NCI-H774 (cell line): Measurements from ENCODE around the gene TBC1D4.
"Not testable (repeated sequence)": the region's sequence is repeated elsewhere in the genome, so short reads cannot be mapped to it uniquely, and the experiment has no call there.

Experiments used
- DNase-seq: peaks from one replicate; lab custom pipeline; 2025; lab: John Stamatoyannopoulos, UW

TBC1D4 gene

DNA sequence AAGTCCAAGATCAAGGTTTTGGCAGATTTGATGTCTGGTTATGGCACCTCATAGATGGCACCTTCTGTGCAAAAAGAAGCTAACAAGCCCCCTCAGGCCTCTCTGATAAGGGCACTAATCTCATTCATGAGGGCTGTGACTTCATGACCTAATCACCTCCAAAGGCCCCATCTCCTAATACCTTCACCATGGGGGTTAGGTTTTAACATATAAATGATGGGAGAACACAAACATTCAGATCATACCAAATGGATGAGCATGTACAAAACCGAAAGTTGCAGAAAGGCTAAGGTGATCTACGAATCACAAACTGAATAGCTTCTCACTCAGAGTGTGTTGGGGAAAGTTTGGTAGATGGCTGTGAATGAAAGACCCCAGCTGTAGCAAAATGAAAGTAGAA is 217.4 kb downstream of the TBC1D4 start:
- no peak for DNase-seq

DNA sequence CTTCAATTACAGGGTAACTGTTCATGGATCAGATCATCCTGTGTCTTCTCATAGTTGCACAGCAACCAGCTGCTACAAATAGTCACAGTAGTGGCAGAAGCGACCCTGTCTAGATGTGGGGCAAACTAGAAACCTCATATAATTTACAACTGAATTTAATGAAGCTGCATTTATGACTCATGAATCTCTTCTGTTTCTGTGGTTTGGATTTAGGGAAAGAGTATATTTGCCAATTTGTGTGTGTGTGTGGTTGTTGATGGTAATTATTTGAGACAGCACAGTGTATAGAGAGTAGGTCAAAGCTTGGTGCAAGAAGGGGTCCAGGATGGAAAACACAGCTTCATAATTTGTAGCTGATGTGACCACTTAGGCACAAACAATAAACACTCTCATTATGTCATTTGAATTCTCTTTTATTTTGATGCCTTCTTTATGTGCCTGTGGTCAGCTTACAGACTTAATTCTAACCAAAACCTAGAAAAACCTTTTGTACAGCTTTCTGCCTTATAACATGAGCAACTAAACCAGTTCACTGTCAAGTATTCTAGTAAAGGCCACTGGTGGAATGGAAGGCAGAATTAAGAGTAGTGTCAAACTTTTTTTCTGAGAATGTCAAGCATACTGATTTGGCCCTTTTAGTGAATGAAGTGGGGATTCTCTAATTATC is 218.1 kb downstream of the TBC1D4 start:
- DNase-seq: no peak

DNA sequence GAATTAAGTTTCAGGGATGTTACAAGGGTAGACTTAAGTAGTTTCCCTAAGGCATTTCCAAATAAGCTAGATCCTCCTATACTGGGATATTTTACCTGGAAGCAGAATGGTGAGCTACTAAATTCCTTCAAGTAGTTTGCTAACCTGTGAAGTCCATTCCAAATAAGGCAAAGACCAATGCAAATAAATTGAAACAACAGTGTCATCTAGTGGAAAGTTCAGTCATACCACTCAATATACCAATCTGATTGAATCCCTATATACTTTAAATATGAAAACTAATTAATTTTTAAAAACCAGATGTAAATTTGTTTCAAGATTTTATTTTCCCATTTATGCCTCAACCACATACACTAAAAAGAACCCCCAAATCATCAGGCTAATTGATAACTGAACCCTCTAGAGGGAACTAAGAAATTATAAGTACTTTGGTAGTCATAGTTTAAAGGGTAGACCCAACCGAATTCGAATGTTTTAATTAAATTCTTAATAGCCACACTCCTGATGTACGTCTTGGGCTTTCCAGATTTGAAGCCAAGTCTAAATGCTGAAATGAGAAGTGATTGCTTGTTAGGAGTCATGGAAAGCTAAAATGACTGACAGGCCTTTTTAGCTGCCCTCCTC is 223.7 kb downstream of the TBC1D4 start:
- DNase-seq: no peak

DNA sequence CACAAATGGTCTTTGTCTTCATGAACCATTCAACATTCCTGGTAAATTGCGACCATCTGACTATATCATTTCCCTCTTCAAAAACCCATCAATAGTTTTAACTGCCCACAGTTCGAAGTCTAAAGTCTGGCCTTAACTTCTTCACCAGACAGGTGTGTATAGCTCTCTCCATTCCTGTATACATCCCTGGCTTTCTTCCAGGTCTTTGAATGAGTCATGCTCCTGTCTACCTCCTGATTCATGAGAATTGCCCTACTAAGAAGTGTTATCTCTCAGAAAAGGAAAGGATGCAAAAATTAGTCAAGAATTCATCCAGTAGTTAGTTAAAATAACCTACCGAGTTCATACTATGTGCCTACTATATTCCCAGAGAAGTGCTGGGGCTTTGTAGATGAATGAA is 225.0 kb downstream of the TBC1D4 start:
- DNase-seq: no peak

DNA sequence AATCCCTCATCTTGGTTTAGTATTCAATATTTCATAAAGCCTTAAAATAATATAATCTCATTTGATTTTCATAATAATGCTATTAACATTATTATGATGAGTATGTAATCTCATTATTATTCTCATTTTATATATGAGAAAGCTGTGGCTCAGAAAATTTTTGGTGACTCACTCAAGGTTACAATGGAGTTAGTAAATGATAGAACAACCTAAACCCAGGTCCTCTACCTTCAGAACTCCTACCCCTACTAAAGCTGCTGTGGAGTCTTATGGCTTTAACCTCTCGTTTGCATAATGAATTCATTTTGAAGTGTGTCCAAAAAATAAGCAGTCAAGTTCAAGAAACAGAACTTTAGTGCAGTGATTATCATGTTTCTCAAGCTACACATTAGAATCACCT is 226.3 kb downstream of the TBC1D4 start:
- DNase-seq: no peak

DNA sequence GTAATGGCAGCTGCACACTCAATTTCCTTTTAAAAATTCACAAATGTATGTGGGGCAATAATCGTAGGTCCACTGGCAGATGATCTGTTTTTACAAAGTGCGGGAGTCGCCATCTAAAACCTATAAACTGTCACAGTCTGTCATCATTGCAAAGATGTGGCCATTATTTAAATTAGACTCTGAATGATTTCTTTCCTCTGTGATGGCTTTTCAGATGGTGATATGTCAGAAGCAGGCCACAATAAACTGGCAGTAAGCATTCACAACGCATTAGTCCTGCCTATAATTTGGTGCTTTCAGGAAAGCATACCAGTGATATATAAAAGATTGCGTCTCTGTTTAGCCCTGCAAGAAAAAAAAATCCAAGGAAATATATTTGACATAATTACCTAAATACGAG is 226.8 kb downstream of the TBC1D4 start:
- no peak for DNase-seq

DNA sequence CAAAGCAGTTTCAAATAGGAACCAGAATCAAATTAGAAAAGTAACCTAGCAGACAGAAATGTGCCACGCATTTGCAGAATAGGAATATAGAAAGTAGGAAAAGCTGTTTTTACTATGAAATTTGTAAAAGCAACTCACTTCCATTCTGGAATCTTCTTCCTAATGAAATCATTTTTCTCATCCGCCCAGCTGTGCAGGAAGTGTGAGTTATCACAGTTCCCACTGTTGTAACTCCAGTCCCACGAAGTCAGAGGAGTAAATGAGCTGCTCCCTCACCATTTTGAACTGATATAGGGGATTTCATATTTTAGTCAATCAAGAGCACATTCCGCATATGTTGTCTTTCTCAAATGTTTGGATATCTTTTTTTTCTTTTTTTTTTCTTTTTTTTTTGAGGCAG is 230.8 kb downstream of the TBC1D4 start:
- DNase-seq: no peak

DNA sequence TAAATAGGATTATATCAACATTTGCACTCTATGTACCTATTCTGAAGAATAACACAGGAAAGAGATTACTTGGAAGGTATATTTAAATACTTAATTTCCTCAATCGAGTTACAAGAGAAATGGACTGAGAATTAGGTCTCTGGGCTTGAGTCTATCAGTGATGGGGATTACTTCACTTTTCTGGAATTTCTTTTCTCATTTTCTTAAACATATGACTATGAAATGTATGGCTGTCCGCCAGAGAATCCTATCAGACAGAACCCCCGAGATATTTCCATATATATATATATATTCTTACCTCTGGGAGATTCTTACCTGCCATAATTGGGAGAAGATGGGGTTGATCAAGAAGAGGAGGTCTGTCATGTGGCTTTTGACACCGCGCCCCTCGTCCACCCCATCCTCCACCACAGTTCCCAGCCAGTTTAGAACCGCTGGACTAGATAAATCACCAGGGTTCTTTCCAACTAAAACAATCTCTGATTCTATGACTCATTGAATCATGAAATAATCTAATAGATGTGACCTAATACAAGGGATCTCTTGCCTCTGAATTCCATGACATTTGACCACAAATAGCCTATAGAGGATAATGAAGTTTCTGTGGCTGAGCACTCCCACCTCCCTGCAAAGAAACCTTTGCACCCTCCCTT is 231.3 kb downstream of the TBC1D4 start:
- no peak for DNase-seq

DNA sequence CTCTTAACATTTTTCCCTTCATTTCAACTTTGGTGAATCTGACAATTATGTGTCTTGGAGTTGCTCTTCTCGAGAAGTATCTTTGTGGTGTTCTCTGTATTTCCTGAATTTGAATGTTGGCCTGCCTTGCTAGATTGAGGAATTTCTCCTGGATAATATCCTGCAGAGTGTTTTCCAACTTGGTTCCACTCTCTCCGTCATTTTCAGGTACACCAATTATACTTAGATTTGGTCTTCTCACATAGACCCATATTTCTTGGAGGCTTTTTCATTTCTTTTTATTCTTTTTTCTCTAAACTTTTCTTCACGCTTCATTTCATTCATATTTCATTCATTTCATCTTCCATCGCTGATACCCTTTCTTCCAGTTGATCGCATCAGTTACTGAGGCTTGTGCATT is 236.4 kb downstream of the TBC1D4 start:
- DNase-seq: not testable (repeated sequence)

DNA sequence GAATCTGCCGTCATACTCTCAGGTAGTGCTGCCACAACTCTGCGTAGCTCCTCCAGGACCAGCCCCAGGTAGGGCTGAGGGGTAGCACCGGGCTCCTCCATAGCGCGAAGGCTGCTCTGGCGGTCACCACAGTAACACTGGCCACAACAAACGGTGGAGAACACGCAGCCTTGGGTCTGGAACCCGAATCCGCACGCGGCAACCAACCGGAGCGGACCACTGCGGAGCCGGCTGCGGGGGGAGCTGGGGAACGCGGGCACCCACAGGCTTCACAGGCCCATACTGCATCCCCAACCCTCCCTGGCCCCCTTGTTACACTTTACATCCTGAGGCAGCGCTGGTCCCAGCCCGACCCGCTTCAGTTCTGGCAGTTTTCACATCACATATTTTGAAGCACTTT is 241.7 kb downstream of the TBC1D4 start:
- DNase-seq: not testable (repeated sequence)

DNA sequence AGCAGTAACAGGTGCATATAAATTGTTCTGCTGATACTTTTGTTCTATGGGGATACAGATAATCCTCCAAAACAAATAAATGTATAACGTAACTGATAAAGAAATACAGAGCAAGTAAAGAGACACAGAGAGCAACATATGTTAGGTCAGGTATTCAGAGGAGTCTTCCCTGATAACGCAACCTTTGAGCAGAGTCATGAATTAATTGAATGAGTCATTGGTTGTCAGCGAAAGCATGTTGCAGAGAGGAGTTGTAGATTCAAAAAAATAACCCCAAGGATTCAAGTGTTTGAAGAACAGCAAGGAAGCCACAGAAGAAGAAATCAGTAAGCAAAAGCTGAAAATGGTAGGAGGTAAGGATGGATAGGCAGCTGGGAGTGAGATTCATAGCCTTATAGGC is 245.2 kb downstream of the TBC1D4 start:
- no peak for DNase-seq
